Mammary epithelial cell (primary cell): ENCODE results near the gene UBE2E3.

Experiments
- EZH2 ChIP-seq: IDR thresholded peaks from 2 replicates; pipeline ENCODE4 v1.6.1; 2012; ENCODE audit warnings: low read length, inconsistent platforms, borderline replicate concordance
- TF ChIP-seq, protein P1 (sequence below), 2 donors: IDR thresholded peaks in 1 of 2; conservative IDR thresholded peaks in 1 of 2; 2 replicates each; pipeline ENCODE4 v1.5.1; 2011 to 2012; ENCODE audit warnings: inconsistent platforms in 2 of 2, low read length in 2 of 2, mild to moderate bottlenecking in 2 of 2, control low read depth in 1 of 2, low read depth in 1 of 2; ENCODE audit not compliant: insufficient read depth in 1 of 2; ENCODE audit errors: extremely low read depth in 1 of 2

DNA sequence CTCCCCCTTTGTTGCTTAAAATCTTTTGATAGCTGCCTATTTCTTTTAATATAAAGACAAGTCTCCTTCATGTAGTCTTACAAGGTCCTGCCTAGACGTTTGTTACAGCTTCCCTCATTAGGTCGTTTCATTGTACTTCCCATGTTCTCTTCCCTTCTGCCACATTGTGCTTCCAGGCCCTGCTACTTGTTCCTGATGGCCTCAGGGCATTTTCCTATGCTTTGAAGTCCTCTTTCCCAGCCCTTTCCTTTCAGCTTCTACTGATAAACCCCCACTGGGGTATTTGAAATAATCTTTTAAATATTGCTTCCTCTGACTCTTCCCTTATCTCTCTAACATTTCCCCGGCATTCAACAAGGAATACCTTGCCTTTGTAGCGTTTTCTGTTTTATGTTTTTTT lies 67.4 kb downstream of the UBE2E3 start:
- TF ChIP-seq, protein P1, sequence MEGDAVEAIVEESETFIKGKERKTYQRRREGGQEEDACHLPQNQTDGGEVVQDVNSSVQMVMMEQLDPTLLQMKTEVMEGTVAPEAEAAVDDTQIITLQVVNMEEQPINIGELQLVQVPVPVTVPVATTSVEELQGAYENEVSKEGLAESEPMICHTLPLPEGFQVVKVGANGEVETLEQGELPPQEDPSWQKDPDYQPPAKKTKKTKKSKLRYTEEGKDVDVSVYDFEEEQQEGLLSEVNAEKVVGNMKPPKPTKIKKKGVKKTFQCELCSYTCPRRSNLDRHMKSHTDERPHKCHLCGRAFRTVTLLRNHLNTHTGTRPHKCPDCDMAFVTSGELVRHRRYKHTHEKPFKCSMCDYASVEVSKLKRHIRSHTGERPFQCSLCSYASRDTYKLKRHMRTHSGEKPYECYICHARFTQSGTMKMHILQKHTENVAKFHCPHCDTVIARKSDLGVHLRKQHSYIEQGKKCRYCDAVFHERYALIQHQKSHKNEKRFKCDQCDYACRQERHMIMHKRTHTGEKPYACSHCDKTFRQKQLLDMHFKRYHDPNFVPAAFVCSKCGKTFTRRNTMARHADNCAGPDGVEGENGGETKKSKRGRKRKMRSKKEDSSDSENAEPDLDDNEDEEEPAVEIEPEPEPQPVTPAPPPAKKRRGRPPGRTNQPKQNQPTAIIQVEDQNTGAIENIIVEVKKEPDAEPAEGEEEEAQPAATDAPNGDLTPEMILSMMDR (conservative IDR thresholded peaks at IDR 0.05 in 1 of 2, IDR thresholded peaks at IDR 0.05 in 1 of 2; ENCODE audit: extremely low read depth in 1 of 2, insufficient read depth in 1 of 2, low read depth in 1 of 2, low read length in 2 of 2): no peak
- no peak for TF ChIP-seq EZH2
